Epithelial cell of esophagus (primary cell): ENCODE measurements around the gene SEMA5A.

Experiments
- DNase-seq: peaks from one replicate; pipeline ENCODE4 v3.0.0; 2010; ENCODE audit warnings: low read depth
- H3K4me3 ChIP-seq: 2 replicates; pipeline ENCODE4 v1.5.1; 2011; ENCODE audit warnings: mild to moderate bottlenecking, low read length, control low read depth
- CTCF ChIP-seq: IDR thresholded peaks from 2 replicates; pipeline ENCODE4 v1.5.1; 2011; ENCODE audit warnings: low read depth, mild to moderate bottlenecking, low read length, control low read depth, inconsistent platforms; ENCODE audit not compliant: insufficient read depth; ENCODE audit errors: missing control alignments

SEMA5A gene

GRCh38 chr5:9160747-9161146 is 385.1 kb downstream of the SEMA5A start:
- H3K4me3 ChIP-seq = no peak overlapping the region
- no peak for TF ChIP-seq CTCF
- no peak for DNase-seq

- DNase-seq = no peak
- no peak for TF ChIP-seq CTCF
- H3K4me3 ChIP-seq = no peak overlapping the region
Observed at GRCh38 chr5:9157811-9158210, 388.1 kb downstream of the SEMA5A start.

GRCh38 chr5:9157020-9157419 is 388.9 kb downstream of the SEMA5A start:
- H3K4me3 ChIP-seq = no peak overlapping the region
- DNase-seq = no peak
- no peak for TF ChIP-seq CTCF

- no peak overlapping the region for H3K4me3 ChIP-seq
- TF ChIP-seq CTCF = peak; percentile 71
- peak; percentile 75 for DNase-seq
Observed at GRCh38 chr5:9156282-9156681, 389.6 kb downstream of the SEMA5A start.

- no peak for TF ChIP-seq CTCF
- no peak overlapping the region for H3K4me3 ChIP-seq
- no peak for DNase-seq
Observed at GRCh38 chr5:9151684-9152427, 394.0 kb downstream of the SEMA5A start.

- no peak overlapping the region for H3K4me3 ChIP-seq
- no peak for TF ChIP-seq CTCF
- DNase-seq = peak; percentile 98
Observed at GRCh38 chr5:9149988-9150387, 395.9 kb downstream of the SEMA5A start.

GRCh38 chr5:9148242-9148641 is 397.6 kb downstream of the SEMA5A start:
- no peak for TF ChIP-seq CTCF
- no peak overlapping the region for H3K4me3 ChIP-seq
- peak; percentile 31 for DNase-seq
